ENCODE data around the gene DNAJC12. TPM values are rescaled to one million over a fixed set of nuclear protein-coding genes. Genes with fewer than 3 reads are reported as not detected.
"Not testable (repeated sequence)": the region's sequence is repeated elsewhere in the genome, so short reads cannot be mapped to it uniquely, and the experiment has no call there.

Gene DNAJC12
- total RNA-seq, 2 experiments from 2014 or later, result not detected

- TF ChIP-seq CTCF (IDR thresholded peaks at IDR 0.05), result no peak
- Mint-ChIP-seq H3K27ac (no peak overlapping the region), H3K36me3 (ENCODE audit: low read depth) (no peaks in the 10 kb centered on the region), H3K9me3 (no peaks in the 10 kb centered on the region), H3K27me3 (no peaks in the 10 kb centered on the region), H3K4me3 (no peak overlapping the region), H3K4me1 (ENCODE audit: low read depth) (peaks cover 6% of the 10 kb centered on the region)
- intact Hi-C loops (cut with DNase I, micrococcal nuclease), result no loop called here
- Histone ChIP-seq H3K4me1 (ENCODE audit: insufficient read depth, low read length) (no peaks in the 10 kb centered on the region), H3K27me3 (ENCODE audit: control insufficient read depth in 1 of 2, insufficient read depth in 2 of 2, low read length in 2 of 2) (no peaks in the 10 kb centered on the region), H3K27ac (ENCODE audit: low read depth in 1 of 2, low read length in 2 of 2) (no peak overlapping the region), H3K36me3 (ENCODE audit: insufficient read depth, low read length) (no peaks in the 10 kb centered on the region), H3K4me3 (ENCODE audit: low read length) (no peak overlapping the region), H3K9me3 (ENCODE audit: control insufficient read depth in 1 of 2, insufficient read depth in 1 of 2, low read length in 2 of 2) (peaks cover 0 to 5% of the 10 kb centered on the region in 2 experiments)
- ATAC-seq (ENCODE audit: poor library complexity) (no peak), DNase-seq (no peak)
- CTCF ChIA-PET, result no interaction called here
- POLR2A ChIA-PET, result no interaction called here
Measured at GRCh38 chr10:67841737-67842136, 3.7 kb upstream of the DNAJC12 start.

DNA sequence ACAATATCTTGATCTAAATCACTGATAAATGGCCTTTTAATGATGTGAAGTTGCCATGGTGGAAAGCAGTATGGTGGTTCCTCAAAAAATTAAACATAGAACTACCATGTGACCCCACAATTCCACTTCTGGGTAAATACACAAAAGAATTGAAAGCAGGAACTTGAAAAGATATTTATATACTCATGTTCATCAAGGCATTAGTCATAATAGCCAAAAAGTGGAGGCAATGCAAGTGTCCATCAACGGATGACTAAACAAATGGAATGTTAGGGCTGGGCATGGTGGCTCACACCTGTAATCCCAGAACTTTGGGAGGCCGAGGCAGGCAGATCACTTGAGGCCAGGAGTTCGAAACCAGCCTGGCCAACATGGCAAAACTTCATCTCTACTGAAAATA, 2.0 kb upstream of the DNAJC12 start:
- ATAC-seq (ENCODE audit: poor library complexity) (no peak), DNase-seq (no peak)
- POLR2A ChIA-PET, result no interaction called here
- Histone ChIP-seq H3K36me3 (ENCODE audit: insufficient read depth, low read length) (no peaks in the 10 kb centered on the region), H3K4me1 (ENCODE audit: insufficient read depth, low read length) (no peaks in the 10 kb centered on the region), H3K4me3 (ENCODE audit: low read length) (no peak overlapping the region), H3K27ac (ENCODE audit: low read depth in 1 of 2, low read length in 2 of 2) (no peak overlapping the region), H3K9me3 (ENCODE audit: control insufficient read depth in 1 of 2, insufficient read depth in 1 of 2, low read length in 2 of 2) (peaks cover 0 to 5% of the 10 kb centered on the region in 2 experiments), H3K27me3 (ENCODE audit: control insufficient read depth in 1 of 2, insufficient read depth in 2 of 2, low read length in 2 of 2) (no peaks in the 10 kb centered on the region)
- TF ChIP-seq CTCF (IDR thresholded peaks at IDR 0.05), result no peak
- Mint-ChIP-seq H3K27ac (no peak overlapping the region), H3K4me3 (no peak overlapping the region), H3K9me3 (no peaks in the 10 kb centered on the region), H3K4me1 (ENCODE audit: low read depth) (peaks cover 6% of the 10 kb centered on the region), H3K27me3 (no peaks in the 10 kb centered on the region), H3K36me3 (ENCODE audit: low read depth) (no peaks in the 10 kb centered on the region)
- CTCF ChIA-PET, result no interaction called here
- intact Hi-C loops (cut with DNase I, micrococcal nuclease), result no loop called here

- H3K4me3 Mint-ChIP-seq; H3K4me3 ChIP-seq (ENCODE audit: low read length); H3K27me3 Mint-ChIP-seq; H3K36me3 Mint-ChIP-seq (ENCODE audit: low read depth); H3K9me3 Mint-ChIP-seq; DNase-seq; POLR2A ChIA-PET; H3K4me1 Mint-ChIP-seq (ENCODE audit: low read depth); H3K9me3 ChIP-seq (ENCODE audit: control insufficient read depth in 1 of 2, insufficient read depth in 1 of 2, low read length in 2 of 2); H3K36me3 ChIP-seq (ENCODE audit: insufficient read depth, low read length); H3K27me3 ChIP-seq (ENCODE audit: control insufficient read depth in 1 of 2, insufficient read depth in 2 of 2, low read length in 2 of 2); intact Hi-C loops (cut with DNase I, micrococcal nuclease); CTCF ChIA-PET; H3K27ac ChIP-seq (ENCODE audit: low read depth in 1 of 2, low read length in 2 of 2); H3K27ac Mint-ChIP-seq; ATAC-seq (ENCODE audit: poor library complexity); H3K4me1 ChIP-seq (ENCODE audit: insufficient read depth, low read length): not testable (repeated sequence)
Measured at GRCh38 chr10:67839511-67839910, 1.5 kb upstream of the DNAJC12 start.

- ChIA-PET POLR2A (interaction anchor here (1.4 kb wide), 1 partner anchor 73 kb away, joined by 3 read pairs; no protein-coding TSS in a partner anchor), CTCF (no interaction called here)
- Mint-ChIP-seq H3K27ac (no peak overlapping the region), H3K4me1 (ENCODE audit: low read depth) (peaks cover 6% of the 10 kb centered on the region), H3K36me3 (ENCODE audit: low read depth) (no peaks in the 10 kb centered on the region), H3K27me3 (no peaks in the 10 kb centered on the region), H3K4me3 (no peak overlapping the region), H3K9me3 (no peaks in the 10 kb centered on the region)
- ATAC-seq (ENCODE audit: poor library complexity) (no peak), DNase-seq (no peak)
- Histone ChIP-seq H3K27me3 (ENCODE audit: control insufficient read depth in 1 of 2, insufficient read depth in 2 of 2, low read length in 2 of 2) (no peaks in the 10 kb centered on the region), H3K4me3 (ENCODE audit: low read length) (no peak overlapping the region), H3K27ac (ENCODE audit: low read depth in 1 of 2, low read length in 2 of 2) (no peak overlapping the region), H3K4me1 (ENCODE audit: insufficient read depth, low read length) (no peaks in the 10 kb centered on the region), H3K9me3 (ENCODE audit: control insufficient read depth in 1 of 2, insufficient read depth in 1 of 2, low read length in 2 of 2) (peaks cover 0 to 5% of the 10 kb centered on the region in 2 experiments), H3K36me3 (ENCODE audit: insufficient read depth, low read length) (no peaks in the 10 kb centered on the region)
- TF ChIP-seq CTCF (IDR thresholded peaks at IDR 0.05), result no peak
- intact Hi-C loops (cut with DNase I, micrococcal nuclease), result no loop called here
Measured at GRCh38 chr10:67836972-67837371, 1.0 kb downstream of the DNAJC12 start.
